Tibial nerve (tissue), 4 donors: Measurements from ENCODE around the gene ROBO1. TPM values are rescaled to one million over a fixed set of nuclear protein-coding genes. Genes with fewer than 3 reads are reported as not detected.

Source experiments
- DNase-seq, 2 donors: peaks; one replicate each; pipeline ENCODE4 v3.0.0-alpha.2; 2019; ENCODE audit warnings: low spot score in 2 of 2
- H3K27ac ChIP-seq, 4 donors: fragments of 200-600 bp; sonication (generic) in 3 of 4; one replicate each; pipeline ENCODE4 v1.5.1; 2017 to 2019; ENCODE audit warnings: mild to moderate bottlenecking in 1 of 4
- H3K27me3 ChIP-seq, 2 donors: fragments of 200-600 bp; sonication (generic) in 1 of 2; one replicate each; pipeline versions ENCODE4 v1.5.1 to v1.6.0; 2017 to 2019
- H3K36me3 ChIP-seq, 3 donors: fragments of 200-600 bp; sonication (generic); one replicate each; pipeline ENCODE4 v1.5.1; 2018 to 2019
- H3K4me1 ChIP-seq, 4 donors: fragments of 200-600 bp; sonication (generic) in 3 of 4; one replicate each; pipeline ENCODE4 v1.5.1; 2017 to 2019
- H3K4me3 ChIP-seq, 4 donors: fragments of 200-600 bp; sonication (generic) in 3 of 4; one replicate each; pipeline ENCODE4 v1.5.1; 2017 to 2019; ENCODE audit warnings: mild to moderate bottlenecking in 1 of 4, moderate library complexity in 1 of 4
- H3K9me3 ChIP-seq, 4 donors: fragments of 200-600 bp; sonication (generic) in 3 of 4; one replicate each; pipeline ENCODE4 v1.5.1; 2017 to 2019
- EP300 ChIP-seq, 2 donors: sonication (generic); formaldehyde crosslinking; IDR thresholded peaks; one replicate each; pipeline ENCODE4 v1.6.1; 2017; ENCODE audit warnings: antibody characterized with exemption in 2 of 2, mild to moderate bottlenecking in 1 of 2
- POLR2A ChIP-seq, 2 donors: fragments of 450-650 bp; IDR thresholded peaks; one replicate each; pipeline ENCODE4 v1.6.1; 2017; ENCODE audit warnings: antibody characterized with exemption in 2 of 2, mild to moderate bottlenecking in 2 of 2, moderate library complexity in 2 of 2
- WGBS, 2 donors: methylation state at CpG; one replicate each; pipeline ENCODE4 v1.1.5; 2018; 5-methylcytosine and 5-hydroxymethylcytosine counted together
- total RNA-seq, 4 donors: library from RNA; depleted of rRNA; stranded (reverse); fragments of >200 nt; gene quantifications; one replicate each; pipeline ENCODE4 v1.1.0, GENCODE V29; 2016
- TF ChIP-seq, protein P1 (sequence below), 5 experiments: fragments of 200-600 bp in 3 of 5; fragments of 450-650 bp in 2 of 5; sonication (generic) in 3 of 5; IDR thresholded peaks; one replicate each; pipeline ENCODE4 v1.5.1; 2016 to 2019; ENCODE audit warnings: antibody characterized with exemption in 5 of 5, mild to moderate bottlenecking in 3 of 5, moderate library complexity in 2 of 5

The ROBO1 gene
- total RNA-seq, 4 donors from 2014 or later, result 12.6 to 27.8 (median 23.1) TPM

DNA sequence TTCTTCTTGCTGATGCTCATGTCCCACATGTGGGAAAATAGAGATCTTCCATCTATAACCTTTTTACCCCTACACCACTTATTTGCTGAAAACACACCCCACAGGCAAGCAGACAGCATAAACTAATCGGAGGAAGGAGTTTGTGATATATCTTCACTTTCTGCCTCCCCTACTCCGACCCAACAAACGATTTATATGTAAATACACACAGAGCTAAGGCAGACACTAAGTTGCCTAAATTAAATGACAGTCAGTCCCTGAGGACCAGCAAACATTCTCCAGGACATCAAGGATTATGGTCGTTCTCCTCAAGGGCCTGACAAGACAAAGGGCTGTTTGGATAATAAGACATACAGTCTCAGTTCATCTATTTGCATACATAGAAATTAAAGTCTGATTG lies 552.5 kb downstream of the ROBO1 start:
- TF ChIP-seq POLR2A (IDR thresholded peaks at IDR 0.05), result no peak
- Histone ChIP-seq H3K36me3 (no peaks in the 10 kb centered on the region), H3K27ac (no peak overlapping the region), H3K27me3 (no peaks in the 10 kb centered on the region), H3K4me3 (no peak overlapping the region), H3K9me3 (no peaks in the 10 kb centered on the region), H3K4me1 (no peaks in the 10 kb centered on the region)
- WGBS, 2 donors, result 33 to 49% methylated on average over 4 of the region's 4 CpGs
- no peak for DNase-seq

- no peaks in the 10 kb centered on the region for H3K36me3 ChIP-seq
- H3K27ac ChIP-seq, result no peak overlapping the region
- no peaks in the 10 kb centered on the region for H3K9me3 ChIP-seq
- no peaks in the 10 kb centered on the region for H3K27me3 ChIP-seq
- TF ChIP-seq, protein P1, sequence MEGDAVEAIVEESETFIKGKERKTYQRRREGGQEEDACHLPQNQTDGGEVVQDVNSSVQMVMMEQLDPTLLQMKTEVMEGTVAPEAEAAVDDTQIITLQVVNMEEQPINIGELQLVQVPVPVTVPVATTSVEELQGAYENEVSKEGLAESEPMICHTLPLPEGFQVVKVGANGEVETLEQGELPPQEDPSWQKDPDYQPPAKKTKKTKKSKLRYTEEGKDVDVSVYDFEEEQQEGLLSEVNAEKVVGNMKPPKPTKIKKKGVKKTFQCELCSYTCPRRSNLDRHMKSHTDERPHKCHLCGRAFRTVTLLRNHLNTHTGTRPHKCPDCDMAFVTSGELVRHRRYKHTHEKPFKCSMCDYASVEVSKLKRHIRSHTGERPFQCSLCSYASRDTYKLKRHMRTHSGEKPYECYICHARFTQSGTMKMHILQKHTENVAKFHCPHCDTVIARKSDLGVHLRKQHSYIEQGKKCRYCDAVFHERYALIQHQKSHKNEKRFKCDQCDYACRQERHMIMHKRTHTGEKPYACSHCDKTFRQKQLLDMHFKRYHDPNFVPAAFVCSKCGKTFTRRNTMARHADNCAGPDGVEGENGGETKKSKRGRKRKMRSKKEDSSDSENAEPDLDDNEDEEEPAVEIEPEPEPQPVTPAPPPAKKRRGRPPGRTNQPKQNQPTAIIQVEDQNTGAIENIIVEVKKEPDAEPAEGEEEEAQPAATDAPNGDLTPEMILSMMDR (IDR thresholded peaks at IDR 0.05), result no peak
- no peak for TF ChIP-seq EP300 (IDR thresholded peaks at IDR 0.05)
- TF ChIP-seq POLR2A (IDR thresholded peaks at IDR 0.05), result no peak
- H3K4me1 ChIP-seq, result no peaks in the 10 kb centered on the region
- DNase-seq, result no peak
- 69 to 72% methylated on average over 12 of the region's 12 CpGs for WGBS, 2 donors
- no peak overlapping the region for H3K4me3 ChIP-seq
Observed at GRCh38 chr3:79211586-79212359, 556.0 kb downstream of the ROBO1 start.

GRCh38 chr3:79204351-79204750 lies 563.4 kb downstream of the ROBO1 start:
- Histone ChIP-seq H3K4me1 (no peaks in the 10 kb centered on the region), H3K36me3 (no peaks in the 10 kb centered on the region), H3K4me3 (no peak overlapping the region), H3K27ac (no peak overlapping the region), H3K9me3 (no peaks in the 10 kb centered on the region), H3K27me3 (no peaks in the 10 kb centered on the region)
- no peak for DNase-seq
- 84 to 88% methylated on average over 3 of the region's 3 CpGs for WGBS, 2 donors
- no peak for TF ChIP-seq POLR2A (IDR thresholded peaks at IDR 0.05)
- no peak for TF ChIP-seq EP300 (IDR thresholded peaks at IDR 0.05)
- TF ChIP-seq, protein P1 (IDR thresholded peaks at IDR 0.05), result no peak

GRCh38 chr3:79203144-79203519 lies 564.7 kb downstream of the ROBO1 start:
- no peaks in the 10 kb centered on the region for H3K27me3 ChIP-seq
- TF ChIP-seq POLR2A (IDR thresholded peaks at IDR 0.05) (no peak), EP300 (IDR thresholded peaks at IDR 0.05) (no peak)
- TF ChIP-seq, protein P1 (IDR thresholded peaks at IDR 0.05), result no peak
- H3K4me1 ChIP-seq, result no peaks in the 10 kb centered on the region
- no peaks in the 10 kb centered on the region for H3K36me3 ChIP-seq
- H3K4me3 ChIP-seq, result no peak overlapping the region
- whole genome bisulfite sequencing, 2 donors, result 20 to 32% methylated on average over 3 of the region's 3 CpGs
- no peaks in the 10 kb centered on the region for H3K9me3 ChIP-seq
- H3K27ac ChIP-seq, result no peak overlapping the region
- no peak for DNase-seq

DNA sequence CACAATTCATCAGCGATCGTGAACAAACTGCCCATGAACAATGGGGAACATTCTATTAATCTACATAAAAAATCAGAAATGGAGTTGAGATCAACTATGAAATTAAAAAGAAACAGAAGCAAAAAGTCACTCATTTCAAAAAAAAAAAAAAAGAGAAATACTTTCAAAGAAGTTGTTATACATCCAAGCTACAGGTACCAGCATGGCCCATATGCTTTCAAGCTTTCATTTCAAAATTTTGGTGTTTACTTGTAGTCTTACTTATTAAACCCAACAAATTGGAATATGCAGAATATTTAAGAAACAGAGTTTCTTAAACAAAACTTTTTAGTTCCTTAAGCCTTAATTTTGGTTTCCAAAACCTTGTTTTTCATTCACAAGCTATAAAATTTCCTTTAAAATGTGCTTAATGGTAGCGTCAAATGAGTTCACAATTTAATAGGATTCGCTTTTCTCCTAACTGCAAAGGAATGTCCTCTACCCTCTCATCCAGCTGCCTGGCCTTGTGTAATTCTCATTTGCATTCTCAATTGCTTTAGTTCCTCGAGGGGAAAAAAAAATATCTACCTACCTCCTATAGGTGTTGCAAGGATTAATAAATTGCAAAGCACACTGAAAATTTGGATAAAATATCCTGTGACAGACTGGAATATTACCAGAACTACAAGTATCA lies 565.2 kb downstream of the ROBO1 start:
- Histone ChIP-seq H3K36me3 (no peaks in the 10 kb centered on the region), H3K4me3 (no peak overlapping the region), H3K27ac (no peak overlapping the region), H3K4me1 (no peaks in the 10 kb centered on the region), H3K27me3 (no peaks in the 10 kb centered on the region), H3K9me3 (no peaks in the 10 kb centered on the region)
- TF ChIP-seq EP300 (IDR thresholded peaks at IDR 0.05) (no peak), POLR2A (IDR thresholded peaks at IDR 0.05) (no peak)
- TF ChIP-seq, protein P1 (IDR thresholded peaks at IDR 0.05), result no peak
- 66 to 70% methylated on average over 5 of the region's 5 CpGs for WGBS, 2 donors
- DNase-seq, result no peak
